Adipocyte (in vitro differentiated cells): ENCODE measurements around the gene ATP6V0C.
A peak's percentile ranks its signal among the peaks of the same experiment; 100 is the strongest.

ENCODE experiments used
- DNase-seq: peaks from one replicate; pipeline ENCODE4 v3.0.0-alpha.2; 2015; ENCODE audit warnings: low read depth
- H3K27me3 ChIP-seq: replicated peaks from 2 replicates; pipeline ENCODE4 v1.7.0; 2013; ENCODE audit warnings: mild to moderate bottlenecking, low read length, moderate library complexity; ENCODE audit not compliant: control insufficient read depth, insufficient read depth
- H3K36me3 ChIP-seq: 2 replicates; pipeline ENCODE4 v1.7.0; 2013; ENCODE audit warnings: low read length, mild to moderate bottlenecking, moderate library complexity; ENCODE audit not compliant: control insufficient read depth, insufficient read depth, severe bottlenecking
- H3K4me1 ChIP-seq: 2 replicates; pipeline ENCODE4 v1.7.0; 2013; ENCODE audit warnings: mild to moderate bottlenecking, low read length, moderate library complexity; ENCODE audit not compliant: control insufficient read depth, insufficient read depth
- H3K4me3 ChIP-seq: 2 replicates; pipeline ENCODE4 v1.7.0; 2013; ENCODE audit warnings: mild to moderate bottlenecking, low read length, moderate library complexity
- H3K9ac ChIP-seq: 2 replicates; pipeline ENCODE4 v1.7.0; 2013; ENCODE audit warnings: mild to moderate bottlenecking, low read length, moderate library complexity
- H3K9me3 ChIP-seq: 2 replicates; pipeline ENCODE4 v1.7.0; 2013; ENCODE audit warnings: mild to moderate bottlenecking, low read length, moderate library complexity; ENCODE audit not compliant: control insufficient read depth

The ATP6V0C gene

DNA sequence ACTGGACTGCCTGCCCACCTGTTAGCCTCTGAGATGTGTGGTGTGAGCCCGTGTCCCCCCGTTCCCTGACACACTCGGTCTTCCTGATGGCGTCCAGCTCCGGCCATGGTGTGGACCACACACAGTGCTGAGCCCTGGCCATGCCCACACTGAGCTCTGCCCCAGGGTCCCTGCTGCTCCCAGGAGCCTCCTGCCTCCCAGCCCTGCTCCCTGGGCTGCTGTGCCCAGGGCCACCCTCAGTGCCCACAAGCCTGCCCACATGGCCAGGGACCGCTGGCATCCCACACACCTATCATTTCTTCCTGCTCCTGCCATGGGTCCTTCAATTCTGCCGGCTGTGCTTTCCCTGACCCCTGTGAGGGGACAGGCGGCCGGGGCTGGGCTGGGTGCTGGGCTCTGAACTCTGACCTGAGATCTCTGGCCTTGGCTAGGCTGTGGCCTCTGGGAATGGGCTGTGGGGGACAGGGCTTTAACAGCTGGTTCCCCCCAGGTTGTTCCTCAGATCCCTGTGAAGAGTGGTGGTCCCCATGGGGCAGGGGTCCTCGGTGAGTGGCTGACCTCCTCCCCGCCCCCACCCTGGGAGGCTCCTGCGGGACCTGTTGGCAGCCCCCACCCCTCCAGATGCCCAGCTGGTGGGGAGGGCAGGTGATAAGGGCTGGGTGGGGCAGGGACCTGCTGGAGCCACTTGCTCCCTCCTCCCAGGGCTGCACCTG lies 13.5 kb downstream of the ATP6V0C start:
- Histone ChIP-seq H3K27me3 (no peaks in the 10 kb centered on the region), H3K4me3 (no peak overlapping the region), H3K9me3 (no peaks in the 10 kb centered on the region), H3K4me1 (peaks cover 4% of the 10 kb centered on the region), H3K9ac (no peak overlapping the region), H3K36me3 (peaks cover 67% of the 10 kb centered on the region)
- DNase-seq = no peak

GRCh38 chr16:2527784-2528100 lies 14.0 kb downstream of the ATP6V0C start:
- no peaks in the 10 kb centered on the region for H3K27me3 ChIP-seq
- no peak overlapping the region for H3K4me3 ChIP-seq
- no peaks in the 10 kb centered on the region for H3K9me3 ChIP-seq
- peaks cover 64% of the 10 kb centered on the region for H3K36me3 ChIP-seq
- DNase-seq = no peak
- peaks cover 8% of the 10 kb centered on the region for H3K4me1 ChIP-seq
- H3K9ac ChIP-seq = no peak overlapping the region

DNA sequence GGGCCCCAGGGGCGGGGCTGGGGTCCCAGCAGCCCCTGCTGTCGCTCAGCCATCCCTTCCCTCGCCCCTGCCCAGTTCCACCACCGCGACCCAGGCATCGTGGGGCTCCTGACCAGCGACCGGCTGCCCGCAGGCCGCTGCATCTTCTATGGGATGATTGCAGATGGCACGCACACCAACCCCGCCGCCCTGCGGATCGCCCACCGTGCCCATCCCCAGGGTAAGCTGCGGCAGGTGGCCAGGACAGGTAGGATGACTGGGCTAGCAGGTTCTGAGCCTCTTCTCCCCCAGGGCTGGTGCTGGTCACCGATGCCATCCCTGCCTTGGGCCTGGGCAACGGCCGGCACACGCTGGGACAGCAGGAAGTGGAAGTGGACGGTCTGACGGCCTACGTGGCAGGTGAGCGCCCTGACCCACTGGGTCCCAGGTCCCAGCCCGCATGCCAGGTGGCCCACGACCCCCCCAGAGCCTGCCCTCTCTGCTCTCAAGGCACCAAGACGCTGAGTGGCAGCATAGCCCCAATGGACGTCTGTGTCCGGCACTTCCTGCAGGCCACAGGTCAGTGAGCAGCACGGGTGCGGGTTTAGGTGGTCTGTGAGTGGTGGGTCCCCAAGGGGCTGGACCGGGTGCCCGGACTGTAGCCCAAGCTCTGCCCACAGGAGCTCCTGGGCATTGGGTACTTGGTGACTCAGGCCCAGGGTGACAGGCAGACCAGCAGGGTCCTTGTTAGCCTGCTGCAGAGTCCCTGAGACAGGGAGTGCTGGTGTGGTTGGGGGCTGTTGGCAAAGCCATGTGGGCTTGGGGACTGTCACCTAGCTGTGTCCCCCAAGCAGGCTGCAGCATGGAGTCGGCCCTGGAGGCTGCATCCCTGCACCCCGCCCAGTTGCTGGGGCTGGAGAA lies 14.7 kb downstream of the ATP6V0C start:
- Histone ChIP-seq H3K27me3 (no peaks in the 10 kb centered on the region), H3K36me3 (peaks cover 59% of the 10 kb centered on the region), H3K9ac (no peak overlapping the region), H3K9me3 (no peaks in the 10 kb centered on the region), H3K4me3 (no peak overlapping the region), H3K4me1 (peaks cover 11% of the 10 kb centered on the region)
- no peak for DNase-seq

DNA sequence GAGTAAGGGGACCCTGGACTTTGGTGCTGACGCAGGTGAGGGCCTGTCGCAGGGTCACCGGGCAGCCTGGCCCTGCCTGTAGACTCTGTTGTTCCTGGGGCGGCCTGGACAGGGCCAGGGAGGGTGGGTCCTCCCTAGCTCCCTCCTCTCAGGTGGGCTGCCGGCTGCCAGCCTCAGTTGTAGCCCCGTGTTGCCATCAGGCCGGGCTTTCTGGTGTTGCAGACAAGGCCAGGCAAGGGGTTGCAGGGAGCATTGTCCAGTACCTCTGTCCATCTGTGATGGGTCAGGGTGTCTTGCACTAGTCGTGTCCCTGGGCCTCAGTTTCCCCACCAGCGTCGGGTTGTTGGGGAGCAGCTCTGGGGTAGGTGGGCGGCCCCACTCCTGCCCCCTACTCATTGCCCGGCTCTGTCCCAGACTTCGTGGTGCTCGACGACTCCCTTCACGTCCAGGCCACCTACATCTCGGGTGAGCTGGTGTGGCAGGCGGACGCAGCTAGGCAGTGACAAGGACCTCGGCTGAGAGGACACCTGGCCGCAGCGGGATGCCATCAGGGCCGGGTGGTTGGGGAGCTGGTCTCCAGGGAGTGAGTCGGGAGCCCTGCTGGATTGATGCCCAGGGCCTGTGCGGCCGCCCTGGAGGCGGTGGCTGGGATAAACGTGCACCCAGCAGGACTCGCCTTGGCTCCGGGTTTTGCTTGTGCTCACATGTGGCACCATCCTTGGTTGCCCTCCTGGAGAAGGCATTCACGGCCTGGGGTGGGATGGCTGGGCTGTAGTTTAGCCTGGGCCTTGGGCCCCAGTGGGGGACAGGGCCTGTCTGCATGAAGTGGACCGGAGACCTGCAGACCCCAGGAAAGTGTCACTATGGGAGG lies 15.5 kb downstream of the ATP6V0C start:
- no peak for DNase-seq
- Histone ChIP-seq H3K27me3 (no peaks in the 10 kb centered on the region), H3K9me3 (no peaks in the 10 kb centered on the region), H3K4me3 (no peak overlapping the region), H3K36me3 (peaks cover 50% of the 10 kb centered on the region), H3K9ac (no peak overlapping the region), H3K4me1 (peaks cover 11% of the 10 kb centered on the region)

DNA sequence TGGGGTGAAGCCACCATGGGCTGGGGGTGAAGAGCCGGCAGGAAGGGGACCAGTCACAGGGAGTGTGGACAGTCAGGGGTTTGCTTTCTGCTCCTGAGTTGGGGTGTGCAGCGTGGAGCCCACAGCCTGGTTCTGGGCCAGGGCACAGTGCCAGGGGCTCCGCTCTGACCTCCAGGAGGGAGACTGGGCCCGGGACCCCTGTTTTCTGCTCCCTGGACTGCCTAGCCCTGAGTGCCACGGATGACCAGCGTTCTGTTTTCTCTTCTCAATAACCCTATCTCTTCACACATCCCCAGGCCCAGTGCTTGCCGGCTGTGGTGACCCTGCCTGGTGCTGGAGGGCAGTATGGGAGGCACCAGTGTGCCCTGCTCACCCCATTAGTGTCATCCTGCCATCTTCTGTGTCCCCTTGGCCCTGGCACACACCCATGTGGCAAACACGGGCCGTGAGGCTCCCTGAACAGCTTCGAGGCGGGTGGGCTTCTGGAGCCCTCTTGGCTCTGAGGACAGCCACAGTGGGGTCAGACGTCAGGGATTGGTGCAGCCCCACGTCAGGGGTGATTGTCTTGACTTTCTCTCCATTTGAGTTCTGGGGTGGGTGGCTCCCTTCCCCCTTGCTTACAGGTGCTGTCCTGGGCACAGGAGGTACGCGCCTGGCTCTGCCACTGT lies 16.3 kb downstream of the ATP6V0C start:
- Histone ChIP-seq H3K4me1 (peaks cover 11% of the 10 kb centered on the region), H3K27me3 (no peaks in the 10 kb centered on the region), H3K4me3 (no peak overlapping the region), H3K36me3 (peaks cover 42% of the 10 kb centered on the region), H3K9ac (no peak overlapping the region), H3K9me3 (no peaks in the 10 kb centered on the region)
- no peak for DNase-seq

GRCh38 chr16:2530629-2531318 lies 17.0 kb downstream of the ATP6V0C start:
- peak overlapping the region; percentile 88 for H3K4me3 ChIP-seq

GRCh38 chr16:2531371-2531695 lies 17.6 kb downstream of the ATP6V0C start, which contains the start of gene CEMP1:
Gene CEMP1 (minus strand): TSS chr16:2531408. CDS start chr16:2531073, 335 bp downstream.
- H3K27me3 ChIP-seq = no peaks in the 10 kb centered on the region
- H3K9ac ChIP-seq = peak within 1 kb of the TSS; percentile 91
- H3K4me3 ChIP-seq = peak within 1 kb of the TSS; percentile 88
- peaks cover 38% of the 10 kb centered on the region for H3K36me3 ChIP-seq
- no peaks in the 10 kb centered on the region for H3K9me3 ChIP-seq
- H3K4me1 ChIP-seq = peaks cover 21% of the 10 kb centered on the region
- no peak for DNase-seq

More at GRCh38 chr16:2530629-2531318, 17.0 kb downstream of the ATP6V0C start:
- Histone ChIP-seq H3K4me1 (peaks cover 15% of the 10 kb centered on the region), H3K36me3 (peaks cover 42% of the 10 kb centered on the region), H3K27me3 (no peaks in the 10 kb centered on the region), H3K9me3 (no peaks in the 10 kb centered on the region), H3K9ac (peak overlapping the region; percentile 86)
- no peak for DNase-seq

GRCh38 chr16:2531696-2532493 lies 18.1 kb downstream of the ATP6V0C start:
- H3K9me3 ChIP-seq = no peaks in the 10 kb centered on the region
- peak overlapping the region; percentile 91 for H3K9ac ChIP-seq
- H3K36me3 ChIP-seq = peaks cover 34% of the 10 kb centered on the region
- DNase-seq = peak; percentile 99
- no peaks in the 10 kb centered on the region for H3K27me3 ChIP-seq
- H3K4me1 ChIP-seq = peaks cover 23% of the 10 kb centered on the region
- peak overlapping the region; percentile 88 for H3K4me3 ChIP-seq

DNA sequence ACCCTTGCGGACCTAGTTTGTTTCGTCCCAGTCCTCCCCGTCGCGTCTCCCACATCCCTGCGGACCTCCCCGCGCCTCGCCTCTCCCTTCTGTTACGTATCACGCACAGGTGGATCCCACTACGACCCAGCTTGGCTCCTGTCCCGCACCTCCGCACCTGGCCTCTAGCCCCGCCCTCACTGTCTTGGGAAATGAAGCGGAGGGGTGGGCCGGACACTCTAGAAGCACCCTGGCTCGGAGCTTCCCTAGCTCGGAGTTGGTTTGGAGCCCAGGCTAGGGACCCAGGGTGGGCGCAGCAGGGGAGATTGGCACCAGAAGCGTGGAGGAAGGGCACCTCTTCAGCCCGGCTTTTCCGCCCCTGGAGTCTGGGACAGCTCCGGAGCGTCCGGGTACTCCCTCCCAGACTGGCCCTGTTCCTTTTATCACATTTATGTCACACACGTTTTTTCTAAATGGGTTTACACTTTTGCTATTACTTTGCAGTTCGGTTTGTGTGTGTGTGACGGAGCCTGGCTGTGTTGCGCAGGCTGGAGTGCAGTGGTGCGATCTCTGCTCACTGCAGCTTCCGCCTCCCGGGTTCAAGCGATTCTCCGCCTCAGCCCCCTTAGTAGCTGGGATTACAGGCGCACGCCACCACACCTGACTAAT lies 18.9 kb downstream of the ATP6V0C start:
- H3K27me3 ChIP-seq = no peaks in the 10 kb centered on the region
- no peaks in the 10 kb centered on the region for H3K9me3 ChIP-seq
- H3K4me1 ChIP-seq = peaks cover 26% of the 10 kb centered on the region
- DNase-seq = peak; percentile 61
- H3K4me3 ChIP-seq = peak overlapping the region; percentile 88
- peaks cover 31% of the 10 kb centered on the region for H3K36me3 ChIP-seq
- peak overlapping the region; percentile 91 for H3K9ac ChIP-seq
